GM18519 (cell line): ENCODE measurements around the gene SP140.
"Not testable (repeated sequence)": the region's sequence is repeated elsewhere in the genome, so short reads cannot be mapped to it uniquely, and the experiment has no call there.

Experiments used
- ATAC-seq: cut with Tn5 transposase; IDR thresholded peaks from one replicate; pipeline ENCODE4 v1.9.1; 2021; ENCODE audit warnings: mild to moderate bottlenecking, moderate library complexity; ENCODE audit not compliant: unreplicated experiment, low FRiP score

SP140 gene

DNA sequence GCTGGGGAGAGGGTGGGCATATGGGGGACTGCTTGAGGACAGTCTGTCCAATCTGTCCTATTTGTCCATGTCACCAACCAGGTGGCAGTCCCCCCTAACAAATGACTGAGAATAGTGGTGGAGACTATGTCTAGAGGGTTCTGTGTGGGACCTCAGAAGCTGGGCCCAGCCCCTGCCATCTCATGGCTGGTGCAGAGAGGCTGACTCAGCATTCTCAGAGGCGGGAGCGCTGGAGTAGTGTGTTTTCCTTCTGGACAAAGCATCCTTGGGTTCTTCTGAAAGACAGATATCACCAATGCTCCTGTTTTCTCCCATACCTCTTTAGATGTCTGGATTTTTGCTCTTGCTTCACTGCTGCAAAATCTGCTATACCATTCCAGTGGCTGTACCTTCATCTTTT is 57.4 kb downstream of the SP140 start:
- no peak for ATAC-seq

DNA sequence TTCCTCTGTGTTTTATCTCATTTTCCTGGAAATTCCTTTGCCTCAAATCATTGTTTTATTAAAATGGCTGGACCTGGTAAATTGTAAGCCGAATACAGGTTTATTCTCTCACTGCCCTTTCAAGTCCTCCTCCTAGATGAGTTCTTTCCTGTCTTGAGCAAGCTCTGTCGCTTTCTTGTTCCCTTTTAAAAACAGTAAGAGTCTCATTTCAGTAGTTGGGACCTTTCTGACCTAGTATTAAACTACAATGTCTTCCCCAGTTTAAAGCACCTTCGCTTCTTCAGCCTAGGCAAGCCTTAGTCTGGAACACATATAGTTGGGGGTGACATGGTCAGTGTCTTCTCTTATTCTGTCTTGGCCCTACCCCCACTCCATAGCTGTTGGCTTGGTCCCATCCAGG is 60.5 kb downstream of the SP140 start:
- ATAC-seq = no peak

DNA sequence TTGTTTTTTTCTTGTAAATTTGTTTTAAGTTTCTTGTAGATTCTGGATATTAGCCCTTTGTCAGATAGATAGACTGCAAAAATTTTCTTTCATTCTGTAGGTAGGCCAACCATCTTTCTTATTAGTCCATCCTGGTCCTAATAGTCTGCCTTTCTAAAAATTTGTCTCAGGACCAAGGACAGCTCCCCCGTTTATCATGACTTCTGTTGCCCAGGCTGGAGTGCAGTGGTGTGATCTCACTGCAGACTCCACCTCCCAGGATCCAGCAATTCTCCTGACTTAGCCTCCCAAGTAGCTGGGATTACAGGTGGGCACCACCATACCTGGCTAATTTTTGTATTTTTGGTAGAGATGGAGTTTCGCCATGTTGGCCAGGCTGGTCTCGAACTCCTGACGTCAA is 63.8 kb downstream of the SP140 start:
- not testable (repeated sequence) for ATAC-seq

DNA sequence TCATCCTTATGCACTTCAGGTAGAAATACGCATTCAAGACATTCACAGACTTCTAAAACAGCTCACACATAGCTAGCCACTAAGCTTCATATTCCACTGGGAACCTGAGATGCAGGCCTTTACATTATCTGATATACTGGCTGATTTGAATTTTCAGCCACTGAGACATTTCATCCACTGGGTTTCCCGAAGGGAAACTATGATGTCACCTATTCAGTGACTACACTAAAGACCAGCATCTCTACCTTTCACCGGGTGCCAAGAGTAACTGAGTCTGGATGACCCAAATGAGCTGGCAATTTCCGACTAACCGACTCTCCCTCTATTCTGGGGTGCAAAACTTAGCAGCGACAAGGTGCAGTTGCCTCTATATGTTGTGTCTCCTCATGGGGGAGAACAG is 69.7 kb downstream of the SP140 start:
- ATAC-seq = no peak

DNA sequence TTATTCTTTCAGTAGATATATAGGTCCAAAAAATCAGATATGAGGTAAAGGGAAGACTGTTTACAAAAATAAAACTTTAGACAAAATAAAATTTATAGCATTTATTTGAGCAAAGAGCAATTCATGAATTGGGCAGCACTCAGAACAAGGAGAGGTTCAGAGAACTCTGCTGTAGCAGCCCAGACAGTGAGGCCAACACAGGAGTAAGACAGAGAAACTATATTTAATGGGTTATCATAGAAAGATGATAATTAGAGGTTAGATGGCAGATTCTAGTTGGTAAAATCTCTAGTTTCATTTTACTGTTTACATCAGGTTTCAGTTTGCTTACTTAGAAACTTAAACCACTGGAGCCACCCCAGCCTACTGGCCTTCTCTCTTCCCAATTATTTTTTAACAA is 71.4 kb downstream of the SP140 start:
- ATAC-seq = no peak

DNA sequence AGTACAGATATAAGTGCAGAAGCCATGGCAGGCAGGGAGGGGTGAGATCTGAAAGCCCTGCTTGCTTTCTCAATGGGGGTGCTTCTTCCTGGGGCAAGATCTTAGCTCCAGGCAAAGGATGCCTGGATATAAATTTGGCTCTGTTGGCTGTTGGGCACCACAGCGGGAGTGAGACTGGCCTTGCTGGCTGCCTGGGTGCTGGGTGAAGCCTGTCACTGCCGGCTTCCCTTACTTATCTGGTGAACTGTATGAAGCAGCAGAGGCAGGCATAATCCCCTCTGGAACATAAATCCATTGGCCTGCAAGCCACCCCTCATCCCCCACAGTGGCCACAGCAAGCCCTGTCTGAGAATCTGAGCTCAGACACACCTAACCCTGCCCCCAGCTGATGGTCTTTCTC is 74.1 kb downstream of the SP140 start:
- ATAC-seq = no peak

DNA sequence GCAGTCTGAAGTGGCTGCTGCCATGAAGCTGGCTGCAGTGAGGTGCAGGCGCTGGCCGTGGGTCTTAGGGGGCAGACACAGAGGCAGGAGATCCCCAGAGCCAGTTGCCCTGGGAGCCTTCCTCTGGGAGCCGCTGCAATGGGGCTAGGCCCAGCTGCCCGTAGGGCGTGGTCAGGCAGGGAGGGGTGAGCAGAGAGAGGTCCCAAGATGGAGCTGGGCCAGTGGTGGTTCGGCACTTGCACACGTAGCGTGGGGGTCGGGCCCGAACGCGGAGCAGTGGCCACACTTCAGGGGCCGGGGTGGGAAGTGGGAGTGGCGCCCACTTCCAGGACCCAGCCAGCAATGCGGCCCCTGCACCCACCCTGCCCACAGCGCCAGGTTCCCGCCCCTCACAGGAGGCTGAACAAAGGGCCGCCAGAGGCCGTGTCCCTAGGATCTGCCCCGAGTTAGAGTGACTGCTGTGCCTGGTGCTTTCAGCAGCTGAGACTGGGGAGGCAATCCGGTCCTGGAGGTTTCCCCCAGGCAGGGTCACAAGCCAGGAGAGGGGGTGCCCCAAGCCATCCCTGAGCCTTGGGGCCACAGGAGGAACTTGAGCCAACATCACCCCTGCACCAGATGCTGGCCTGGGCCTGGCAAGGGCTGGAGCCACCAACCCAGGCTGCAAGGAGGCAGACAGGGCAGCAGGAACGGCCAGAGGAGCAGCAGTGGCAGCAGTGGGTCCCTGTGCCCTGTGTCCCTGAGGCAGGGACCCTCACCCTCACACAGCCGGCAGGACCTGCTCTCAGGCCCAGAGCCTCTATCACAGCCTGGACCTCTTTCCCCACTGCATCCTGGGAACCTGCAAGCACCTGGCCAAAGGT is 80.1 kb downstream of the SP140 start:
- no peak for ATAC-seq

DNA sequence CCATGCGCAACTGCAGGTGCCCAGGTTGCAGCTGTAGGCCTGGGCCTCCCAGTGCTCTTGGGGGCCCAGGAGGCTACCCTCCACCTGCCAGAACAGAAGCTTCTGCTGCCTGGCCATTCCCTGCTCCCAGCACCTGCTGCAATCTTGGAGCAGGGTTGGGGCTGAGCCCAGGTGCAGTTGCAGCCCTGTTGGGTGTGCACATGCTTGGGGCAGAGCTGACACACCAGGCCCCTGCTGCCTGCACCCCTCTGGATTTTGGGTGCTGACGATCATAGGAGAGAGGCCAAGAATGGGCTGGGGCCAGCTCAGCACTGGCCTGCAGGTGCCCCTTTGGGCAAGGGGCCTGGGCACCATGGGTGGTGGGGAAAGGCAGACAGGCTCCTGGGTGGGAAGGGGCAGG is 80.9 kb downstream of the SP140 start:
- ATAC-seq = no peak

DNA sequence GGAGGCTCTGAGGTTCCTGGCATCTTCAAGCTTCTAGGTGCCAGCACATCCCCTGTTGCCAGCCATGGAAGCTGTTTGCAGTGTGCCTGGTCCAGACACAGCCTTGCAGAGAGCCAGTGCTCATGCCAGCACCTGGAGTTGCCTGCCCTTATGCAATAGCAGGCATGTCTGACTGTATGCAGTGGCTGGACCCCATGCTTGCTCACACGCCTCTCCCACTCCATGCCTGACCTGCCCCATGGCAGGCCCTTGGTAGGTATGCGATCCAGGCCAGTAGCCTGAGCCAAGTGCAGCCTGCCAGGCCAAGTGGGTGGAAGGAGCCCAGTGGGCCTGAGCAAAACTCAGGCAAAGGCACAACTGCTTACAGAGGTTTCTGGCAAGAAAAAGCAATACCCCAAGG is 81.9 kb downstream of the SP140 start:
- no peak for ATAC-seq

DNA sequence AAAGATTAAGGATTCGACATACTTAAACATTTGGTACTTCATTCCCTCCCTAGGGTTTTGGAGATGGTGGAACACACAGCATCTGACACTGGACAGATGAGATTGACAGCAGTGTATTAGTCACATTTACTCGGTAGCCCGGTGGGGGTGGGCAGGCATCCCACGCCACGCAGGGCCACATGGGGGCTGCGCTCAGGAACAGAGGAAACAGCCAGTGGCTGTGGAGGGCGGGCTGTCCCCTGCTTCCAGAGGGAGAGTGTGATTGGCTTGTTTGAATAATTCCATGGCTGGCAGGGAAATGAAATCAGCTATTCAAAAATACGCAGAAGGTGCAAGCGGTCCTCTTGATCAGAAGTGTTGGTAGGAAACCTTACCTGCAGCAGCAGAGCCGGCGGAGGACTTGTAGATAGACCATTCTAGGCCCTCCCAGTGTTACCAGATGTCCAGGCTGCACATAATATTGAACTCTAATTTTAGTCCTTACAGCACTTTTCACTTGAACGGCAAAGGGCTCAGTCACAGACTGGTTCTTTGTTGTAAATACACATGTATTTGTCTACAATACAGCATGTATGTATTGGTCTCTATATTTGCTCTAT is 83.0 kb downstream of the SP140 start:
- ATAC-seq = no peak

DNA sequence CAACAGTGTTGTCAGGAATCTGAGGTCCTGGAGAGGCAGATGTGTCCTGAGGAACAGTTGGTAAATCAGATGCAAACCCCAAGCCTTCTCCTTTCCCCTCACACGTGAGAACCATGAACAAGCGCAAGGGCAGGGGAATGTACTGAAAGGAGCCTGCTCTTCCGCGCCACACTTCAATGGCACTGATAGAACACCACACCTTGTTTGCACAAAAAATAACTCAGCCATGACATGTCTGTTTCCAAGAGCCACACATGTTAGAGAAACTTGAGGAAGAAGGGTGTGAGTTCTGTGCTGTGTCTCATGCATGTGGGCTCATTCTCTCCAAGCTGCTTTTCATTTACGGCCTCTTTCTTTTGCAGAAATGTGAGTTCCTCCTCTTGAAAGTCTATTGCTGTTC is 85.3 kb downstream of the SP140 start:
- ATAC-seq = not testable (repeated sequence)

DNA sequence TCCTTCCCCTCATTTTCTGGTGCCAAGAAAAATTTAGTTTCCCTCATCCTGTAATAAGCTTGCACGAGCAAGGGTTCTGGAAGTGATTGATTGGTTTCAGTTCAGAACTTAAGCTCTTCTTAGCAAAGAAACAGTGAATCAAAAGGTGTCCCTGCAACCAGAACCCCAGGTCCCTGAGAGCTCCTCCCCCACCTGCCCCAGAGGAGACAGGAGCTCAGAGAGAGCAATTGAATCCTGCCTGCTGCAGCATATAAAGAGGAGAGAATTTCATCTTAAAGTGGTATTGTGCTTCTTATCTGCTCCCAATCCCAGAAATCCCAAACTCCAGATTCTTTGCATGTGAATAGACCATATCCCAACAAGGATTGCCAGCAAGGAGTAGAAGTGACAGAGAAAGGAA is 86.1 kb downstream of the SP140 start:
- ATAC-seq = not testable (repeated sequence)

DNA sequence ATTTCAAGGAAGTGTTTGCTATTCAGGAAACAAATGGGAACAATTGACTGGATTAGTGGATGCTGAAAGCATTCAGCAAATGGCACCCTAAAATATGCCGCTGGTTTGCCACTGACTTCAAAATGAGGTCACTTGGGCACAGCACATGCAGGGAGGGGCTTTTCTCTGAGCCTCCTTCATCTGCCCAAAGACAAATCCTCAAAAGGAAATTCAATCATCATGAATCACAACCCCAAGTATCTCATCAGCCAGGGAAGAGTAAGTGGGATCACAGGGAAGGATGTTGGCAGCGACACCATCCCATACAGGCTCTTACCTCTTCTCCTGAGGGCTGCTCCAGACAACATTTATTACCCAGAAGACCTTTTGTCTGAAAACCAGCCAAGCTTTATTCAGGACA is 87.1 kb downstream of the SP140 start:
- no peak for ATAC-seq

DNA sequence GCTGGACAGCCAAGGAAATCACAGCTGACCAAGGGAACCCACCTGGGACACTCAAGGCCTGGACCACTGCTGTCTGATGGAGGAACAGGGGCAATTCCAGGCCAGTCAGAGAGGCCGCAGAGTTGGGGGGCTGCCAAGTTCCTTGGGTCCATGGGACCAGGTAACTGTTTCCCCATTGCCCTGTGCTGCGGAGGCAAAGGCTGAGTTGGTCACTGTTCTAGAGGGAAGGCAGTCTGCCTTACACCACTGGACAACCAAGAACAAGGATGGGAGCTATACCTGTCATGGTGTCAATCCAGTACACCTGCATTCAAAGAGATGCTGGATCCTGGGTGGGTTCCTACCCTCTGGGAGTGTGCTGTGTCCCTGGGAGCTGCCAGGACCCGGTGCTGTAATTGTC is 91.8 kb downstream of the SP140 start:
- ATAC-seq = no peak

DNA sequence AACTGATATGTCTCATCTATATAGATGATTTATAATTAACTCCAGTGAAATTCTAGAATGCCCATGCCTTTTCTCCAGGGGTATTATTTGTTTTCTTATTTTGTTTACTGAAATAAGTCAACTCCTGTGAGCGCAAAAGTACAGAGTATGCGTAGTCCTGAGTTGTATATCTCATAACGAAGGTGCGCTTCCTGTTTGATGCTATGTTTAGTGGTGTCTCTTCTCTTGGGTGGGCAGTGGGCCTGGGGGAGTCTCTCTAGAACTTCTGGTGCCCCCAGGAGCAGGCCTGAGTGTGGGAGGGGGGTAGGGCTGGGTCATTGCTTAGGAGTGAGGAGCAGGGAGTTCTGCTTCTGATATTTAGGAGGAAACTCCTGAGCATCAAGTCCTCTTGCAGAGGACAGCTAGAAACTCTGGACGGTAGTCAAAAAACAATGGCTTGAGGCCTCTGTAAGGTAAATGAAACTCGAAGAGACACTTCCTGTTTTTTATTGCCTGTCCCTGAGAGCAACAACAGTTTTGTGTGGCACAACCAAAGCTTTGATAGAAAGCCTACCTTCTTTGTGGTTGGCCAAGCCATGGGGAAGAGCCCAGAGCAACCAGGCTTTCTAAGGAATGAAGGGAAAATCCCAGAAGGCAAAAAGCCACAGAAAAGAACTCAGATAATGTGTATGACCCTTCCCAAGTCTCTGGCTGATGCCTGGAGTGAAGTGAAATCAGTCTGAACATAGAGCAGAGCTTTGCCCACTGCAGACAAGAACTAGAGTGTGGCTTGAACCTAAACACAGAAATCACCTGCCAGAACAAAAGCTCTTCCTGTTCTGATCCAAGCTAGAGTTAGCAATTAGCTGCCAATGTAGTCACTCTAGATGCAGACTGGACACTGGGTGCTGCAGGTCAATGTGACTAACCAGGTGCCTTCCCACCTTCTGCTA is 92.9 kb downstream of the SP140 start:
- ATAC-seq = peak; percentile 44

DNA sequence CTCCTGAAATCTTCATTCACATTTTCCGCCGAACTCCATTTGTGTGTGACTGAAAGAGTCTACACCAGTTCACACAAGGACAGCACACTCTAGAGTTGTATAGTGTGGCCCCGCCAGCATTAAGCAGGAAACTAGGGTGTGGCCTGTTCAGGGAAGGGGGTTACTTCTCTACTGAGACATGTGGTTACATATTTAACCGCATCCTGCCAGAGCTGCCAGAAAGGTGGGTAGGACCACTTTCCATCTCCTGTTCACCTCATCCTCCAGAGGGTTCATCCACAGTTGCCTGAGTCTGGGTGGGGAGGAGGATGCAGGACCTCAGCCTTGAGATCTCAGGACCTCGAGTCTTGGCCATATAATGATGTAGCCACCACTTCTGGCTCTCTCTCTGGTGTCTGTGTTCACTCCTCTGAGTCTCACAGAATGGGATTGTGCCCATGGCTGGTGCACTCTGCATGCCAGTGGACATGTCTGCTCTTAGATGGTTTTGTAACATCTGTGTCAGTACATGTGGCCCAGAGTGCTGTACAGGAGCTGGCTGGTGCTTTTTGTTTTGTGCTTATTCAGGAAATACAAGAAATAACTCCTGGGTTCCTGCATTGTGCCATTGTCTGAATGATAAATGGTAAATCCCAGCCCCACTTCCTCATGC is 93.8 kb downstream of the SP140 start:
- peak; percentile 80 for ATAC-seq

DNA sequence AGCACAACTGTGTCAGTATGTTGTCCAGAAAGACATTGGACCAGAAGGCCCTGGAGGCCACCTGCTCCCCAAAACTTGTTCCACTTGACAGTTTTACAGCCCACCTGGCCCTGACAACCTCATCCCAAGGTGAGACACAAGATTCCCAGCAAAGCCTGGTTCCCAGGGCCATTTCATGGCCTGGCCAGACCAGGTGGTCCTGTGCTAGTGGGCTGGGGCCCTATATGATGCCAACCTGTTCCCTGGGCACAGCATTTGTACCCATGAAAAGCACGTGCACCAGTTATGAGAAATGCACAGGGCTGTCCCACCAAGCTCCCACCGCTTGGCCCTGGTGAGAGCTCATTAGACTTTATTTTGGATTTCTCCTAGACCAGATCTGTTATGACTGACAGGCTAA is 95.5 kb downstream of the SP140 start:
- ATAC-seq = no peak

DNA sequence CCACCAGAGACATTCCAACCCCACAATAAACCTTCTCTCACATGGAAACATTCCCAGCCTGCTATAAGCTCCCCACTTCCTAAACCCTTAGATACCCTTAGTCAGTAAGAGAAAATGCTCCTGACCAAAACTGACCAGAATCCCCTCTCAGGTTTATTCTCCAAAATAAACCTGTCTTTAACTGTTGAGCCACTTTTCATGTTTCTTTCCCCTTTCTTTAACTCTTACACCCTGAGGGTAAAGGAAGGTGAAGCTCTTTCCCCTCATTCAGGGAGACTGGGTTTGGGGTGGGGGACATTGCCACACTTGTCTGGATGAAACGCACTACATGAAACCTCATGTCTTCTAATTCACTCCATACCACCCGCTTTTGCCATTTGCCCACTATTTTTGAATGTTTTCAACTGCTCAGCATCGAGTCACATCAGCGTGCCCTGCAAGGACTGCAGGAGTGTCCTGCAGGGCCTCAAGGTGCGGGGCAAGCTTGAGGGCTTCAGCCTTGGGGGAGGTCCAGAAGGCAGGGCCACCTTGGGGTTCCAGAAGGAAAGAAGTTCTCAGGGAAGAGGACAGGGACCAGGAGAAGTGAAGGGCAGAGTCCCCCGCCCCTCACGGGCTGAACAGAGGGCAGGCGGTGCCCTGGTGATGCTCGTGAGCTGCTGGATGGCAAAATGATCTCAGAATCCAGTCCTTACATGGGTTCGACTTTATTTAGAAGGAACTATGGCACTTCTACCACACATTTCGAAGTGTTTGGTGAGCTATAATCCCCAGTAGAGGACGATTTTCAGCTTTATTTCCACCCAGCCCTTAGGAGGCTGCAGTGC is 97.2 kb downstream of the SP140 start:
- no peak for ATAC-seq

DNA sequence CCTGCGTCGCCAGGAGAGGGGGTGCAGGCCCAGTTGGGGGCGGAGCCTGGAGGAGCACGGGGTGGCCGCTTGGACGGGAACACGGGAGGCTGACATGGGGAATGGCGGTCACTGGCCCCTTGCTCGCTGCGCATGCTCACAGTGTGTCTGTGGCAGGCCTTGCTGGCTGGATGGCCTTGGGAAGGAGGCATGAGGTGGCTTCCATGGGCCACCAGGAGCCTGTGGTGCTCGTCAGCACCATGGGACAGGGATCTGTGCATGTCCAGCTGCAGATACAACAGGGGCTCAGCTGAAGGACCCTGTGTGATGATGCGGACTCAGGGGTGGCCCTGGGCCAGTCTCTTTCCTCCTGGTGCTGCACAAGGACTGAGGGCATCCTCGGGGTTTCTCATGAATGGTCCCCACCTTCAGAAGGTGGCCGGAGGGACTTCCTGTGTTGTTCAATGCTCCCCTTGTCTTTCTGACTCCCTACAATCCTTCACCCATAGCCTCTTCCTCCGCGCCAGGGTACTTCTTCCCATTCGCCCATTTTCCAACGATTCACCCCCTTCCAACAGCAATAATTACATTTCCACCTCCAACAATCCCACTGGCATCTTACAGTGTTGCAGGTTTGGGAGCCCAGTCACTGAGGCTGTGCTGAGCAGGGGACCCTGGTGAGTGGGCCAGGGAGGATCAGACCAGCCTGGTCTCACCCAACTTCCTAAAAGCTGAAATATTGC is 98.0 kb downstream of the SP140 start:
- no peak for ATAC-seq
